HG03469 (cell line): ENCODE measurements around the gene VAMP5.
"Not testable (repeated sequence)": the region's sequence is repeated elsewhere in the genome, so short reads cannot be mapped to it uniquely, and the experiment has no call there.

Experiments
- ATAC-seq: cut with Tn5 transposase; IDR thresholded peaks from one replicate; pipeline ENCODE4 v1.9.1; 2021; ENCODE audit warnings: mild to moderate bottlenecking, moderate library complexity, moderate number of reproducible peaks; ENCODE audit not compliant: unreplicated experiment

Gene VAMP5

DNA sequence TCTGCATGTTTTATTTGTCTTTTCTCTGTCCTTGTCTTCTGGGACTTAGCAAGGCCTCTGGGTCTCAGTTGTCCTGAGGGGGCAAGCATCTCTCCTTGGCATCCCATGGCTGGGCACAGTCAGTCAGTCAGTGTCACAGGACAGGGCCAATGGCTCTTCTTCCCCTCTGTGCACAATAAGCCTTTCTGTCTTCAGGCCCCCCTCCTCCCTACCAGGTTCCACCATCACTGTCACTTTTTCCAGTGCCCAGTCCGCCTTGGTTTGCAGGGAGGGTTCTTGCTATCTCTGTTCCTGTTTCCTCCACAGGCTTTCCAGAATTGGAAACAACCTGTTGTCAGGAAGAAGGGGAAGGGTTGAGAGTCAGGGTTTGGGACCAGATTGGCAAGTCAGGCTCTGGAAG lies 1.7 kb upstream of the VAMP5 start:
- no peak for ATAC-seq

DNA sequence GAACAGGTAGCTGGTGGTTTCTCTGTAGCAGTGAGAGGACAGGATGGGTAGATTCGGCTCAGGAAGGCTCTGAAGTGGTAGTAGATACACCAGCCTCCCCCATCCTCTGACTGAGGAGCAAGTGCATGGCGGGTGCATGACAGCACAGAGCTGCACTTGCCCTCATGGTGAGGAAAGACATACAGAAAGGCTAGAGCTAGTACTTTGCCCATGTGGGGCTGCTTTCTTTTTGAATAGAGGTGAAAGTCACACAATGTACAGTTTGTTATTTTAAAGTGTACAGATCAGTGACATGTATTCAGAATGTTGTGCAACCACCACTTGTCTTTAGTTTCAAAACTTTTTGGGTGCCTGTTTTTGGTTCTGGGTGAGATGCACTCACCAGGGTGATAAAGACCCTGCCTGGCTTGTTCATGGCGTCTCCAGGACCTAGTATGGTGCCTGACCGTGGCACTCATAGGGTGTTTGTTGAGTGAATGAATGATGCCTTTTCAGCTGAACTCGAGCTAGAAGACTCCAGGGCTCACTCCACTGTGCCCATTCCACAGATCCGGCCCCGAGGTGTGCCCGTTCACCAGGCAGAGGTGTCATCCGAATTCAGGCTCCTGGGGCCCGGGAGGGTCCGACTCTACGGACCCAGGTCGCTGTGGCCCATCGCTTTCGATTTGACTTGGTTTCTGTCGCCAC lies 421 bp upstream of the VAMP5 start:
- no peak for ATAC-seq

DNA sequence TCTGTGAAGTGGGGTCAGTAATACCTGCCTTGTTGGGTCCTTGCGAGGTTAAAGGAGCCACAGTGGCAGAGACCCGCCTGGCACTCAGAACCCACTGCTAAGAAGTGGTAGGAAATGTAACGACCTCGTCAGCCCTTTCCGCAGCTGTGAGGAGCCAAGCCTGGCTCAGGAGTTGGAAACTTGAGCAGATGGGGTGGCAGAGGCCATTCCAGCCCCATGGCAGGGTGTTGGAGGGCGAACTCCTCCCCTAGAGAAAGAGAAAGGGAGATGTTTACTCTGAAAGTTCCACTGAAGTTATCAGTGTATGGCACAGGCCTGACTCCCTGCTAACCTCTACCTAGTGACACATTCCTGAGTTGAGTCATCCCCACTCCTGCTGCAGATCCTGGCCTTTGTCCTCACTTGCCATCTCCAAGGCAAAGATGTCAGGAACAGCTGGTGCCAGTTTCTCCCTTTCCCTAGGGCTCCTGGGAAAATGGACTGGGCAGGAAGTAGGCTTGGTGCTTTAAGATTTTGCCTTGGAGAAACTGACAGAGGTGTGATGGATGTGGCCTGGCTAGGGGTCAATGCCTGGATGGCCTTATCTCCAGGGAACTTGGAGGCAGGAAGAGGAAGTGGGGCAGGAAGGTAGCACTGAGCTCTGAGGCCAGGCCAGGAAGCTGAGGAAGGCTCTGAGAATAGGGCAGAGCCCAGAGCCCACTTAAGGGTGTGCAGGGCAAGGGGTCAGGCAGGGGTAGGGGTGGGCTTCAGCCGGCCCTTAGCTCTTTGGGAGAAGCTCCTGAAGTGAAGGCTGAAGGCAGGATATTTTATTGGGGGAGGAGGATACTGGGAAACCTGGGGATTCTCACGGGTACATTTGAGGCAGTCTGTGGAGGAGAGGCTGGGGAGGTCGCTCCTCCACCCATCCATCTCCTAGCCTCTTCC lies 888 bp downstream of the VAMP5 start:
- ATAC-seq, result no peak

DNA sequence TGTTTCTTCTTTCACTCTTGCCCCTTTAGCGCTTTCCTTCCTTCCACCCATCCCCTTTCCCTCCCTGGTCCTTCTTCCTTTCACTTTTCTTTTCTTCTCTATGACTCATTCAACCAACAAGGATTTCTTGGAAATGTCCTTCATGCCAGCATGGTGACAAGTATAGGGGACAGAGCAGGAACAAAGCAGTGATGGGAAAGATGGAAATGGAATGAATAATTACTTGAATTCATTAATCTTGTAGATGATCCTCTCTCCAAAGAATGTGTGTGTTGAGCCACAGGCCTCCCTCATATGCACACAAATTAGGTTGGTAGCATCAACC lies 1.5 kb downstream of the VAMP5 start:
- no peak for ATAC-seq

DNA sequence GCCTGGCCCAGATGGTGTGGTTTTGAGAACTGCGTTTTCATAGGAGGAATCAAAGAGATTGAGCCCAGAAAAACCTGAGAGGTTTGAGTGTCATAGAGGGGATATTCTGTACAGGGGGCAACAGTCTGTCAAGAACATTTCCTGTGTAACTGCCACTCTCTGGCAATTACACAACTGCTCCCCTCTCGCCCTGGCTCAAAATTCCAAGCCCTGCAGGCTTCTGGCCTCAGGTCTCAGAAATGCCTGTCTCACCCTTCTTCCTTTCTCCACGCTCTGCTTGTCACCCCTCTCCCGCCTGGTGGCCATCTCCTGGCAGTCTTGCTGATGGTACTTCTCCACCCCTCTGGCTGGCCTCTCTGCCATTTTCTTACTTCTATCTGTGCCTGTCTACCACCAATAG lies 4.0 kb downstream of the VAMP5 start:
- ATAC-seq, result no peak

DNA sequence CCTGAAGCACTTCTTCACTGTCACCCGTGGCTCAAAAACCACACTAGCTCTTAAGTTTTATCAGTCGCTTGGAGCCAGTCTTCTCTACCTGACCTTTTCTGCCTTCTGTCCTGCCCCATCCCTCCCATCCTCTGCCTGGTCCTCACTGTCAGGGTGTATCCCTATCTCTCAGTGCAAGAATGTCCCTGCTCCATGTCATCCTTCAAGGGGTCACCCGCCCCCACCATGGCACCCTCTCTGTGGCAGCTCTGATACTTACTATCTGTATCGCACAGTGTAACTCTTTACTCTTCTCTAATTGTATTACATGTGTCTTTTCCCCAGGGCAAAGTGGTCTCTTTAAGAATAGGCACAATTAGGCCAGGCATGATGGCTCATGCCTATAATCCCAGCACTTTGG lies 4.4 kb downstream of the VAMP5 start:
- no peak for ATAC-seq

DNA sequence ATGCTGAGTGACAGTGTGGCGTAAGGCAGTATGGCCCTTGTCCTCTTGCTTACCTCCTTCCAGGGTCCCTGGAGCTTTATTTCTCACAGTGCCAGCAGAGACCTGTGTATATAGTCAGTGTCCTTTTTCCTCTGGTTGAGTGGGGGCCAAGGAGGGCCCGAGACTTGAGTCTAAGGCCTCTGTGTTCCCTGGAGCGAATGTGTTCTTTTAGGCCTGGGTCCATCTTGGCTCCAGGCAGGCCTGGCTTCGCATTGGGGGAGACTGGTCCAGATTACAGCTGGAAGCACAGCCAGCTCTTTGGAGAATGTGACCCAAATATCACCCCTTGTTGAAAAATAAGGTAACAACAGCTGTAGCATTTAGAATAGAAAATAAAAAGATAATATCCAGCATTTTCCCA lies 5.0 kb downstream of the VAMP5 start:
- no peak for ATAC-seq

DNA sequence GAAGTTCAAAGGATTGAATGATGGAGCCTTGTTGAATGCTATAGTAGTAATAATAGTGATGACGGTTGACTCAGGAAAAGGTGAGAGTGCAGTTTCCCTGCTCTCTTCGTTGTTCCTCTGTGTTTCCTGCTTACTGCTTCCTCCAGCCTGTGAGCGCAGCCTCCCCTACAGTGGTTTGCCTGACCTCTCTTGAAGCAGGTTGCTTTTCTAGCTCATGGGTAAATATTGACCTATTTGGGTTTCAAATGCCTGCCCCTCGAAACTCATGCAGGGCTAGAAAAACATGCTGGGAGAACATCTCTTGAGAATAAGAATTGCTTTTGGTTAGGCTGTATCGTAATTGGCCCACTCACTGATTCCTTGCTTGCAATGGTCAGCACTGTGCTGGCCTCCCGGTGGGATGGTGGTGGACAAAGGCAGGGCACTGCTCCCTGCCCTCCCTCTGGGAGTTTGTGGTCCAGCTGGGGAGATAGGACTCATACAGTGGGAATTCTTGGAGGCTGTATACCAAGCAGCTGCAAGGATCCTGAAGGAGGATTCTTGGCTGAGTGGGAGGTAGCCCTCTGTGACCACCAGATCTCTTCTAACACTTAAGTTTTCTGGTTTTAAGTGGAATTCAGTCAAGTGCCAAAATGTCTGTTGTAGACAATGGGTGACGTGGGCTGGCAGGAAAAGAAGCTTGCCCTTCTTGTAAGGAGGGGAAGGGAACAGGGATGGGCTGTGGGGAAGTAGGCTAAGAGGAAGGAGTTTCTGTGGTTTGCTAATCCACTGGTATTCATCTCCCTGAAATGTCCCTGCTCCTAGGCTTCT lies 6.0 kb downstream of the VAMP5 start:
- no peak for ATAC-seq

DNA sequence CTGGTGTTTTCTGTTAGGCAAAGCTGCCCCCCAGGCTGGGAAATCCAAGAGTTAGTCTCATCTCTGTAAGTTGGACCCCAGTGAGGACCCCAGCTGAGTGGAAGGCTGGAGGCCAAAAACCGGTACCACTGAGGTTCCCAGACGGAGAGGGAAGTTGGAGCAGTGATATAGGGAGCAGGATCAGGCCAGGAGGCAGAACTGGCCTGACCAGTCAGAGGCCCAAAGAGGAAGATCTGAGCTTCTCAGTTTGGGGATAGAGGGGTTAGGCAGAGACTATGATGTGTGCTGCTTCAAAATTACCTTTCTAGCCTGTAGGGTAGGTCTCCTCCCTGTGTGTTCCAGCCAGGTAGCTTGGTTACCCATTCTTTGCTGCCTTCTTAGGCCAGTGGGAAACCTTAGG lies 6.7 kb downstream of the VAMP5 start:
- ATAC-seq, result no peak

DNA sequence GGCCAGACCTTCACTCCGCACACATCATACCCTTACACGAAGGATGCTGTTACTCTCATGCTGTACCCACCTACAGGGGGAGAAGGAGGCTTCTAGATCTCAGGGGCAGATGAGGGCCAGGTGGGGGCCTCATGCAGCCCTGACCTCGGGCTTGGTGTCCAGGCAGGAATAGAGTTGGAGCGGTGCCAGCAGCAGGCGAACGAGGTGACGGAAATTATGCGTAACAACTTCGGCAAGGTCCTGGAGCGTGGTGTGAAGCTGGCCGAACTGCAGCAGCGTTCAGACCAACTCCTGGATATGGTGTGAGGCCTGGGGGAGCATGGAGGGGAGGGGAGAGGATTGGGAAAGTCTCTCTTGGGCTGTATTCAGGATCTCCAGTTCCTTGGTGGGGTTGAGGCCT lies 7.3 kb downstream of the VAMP5 start:
- ATAC-seq, result no peak

DNA sequence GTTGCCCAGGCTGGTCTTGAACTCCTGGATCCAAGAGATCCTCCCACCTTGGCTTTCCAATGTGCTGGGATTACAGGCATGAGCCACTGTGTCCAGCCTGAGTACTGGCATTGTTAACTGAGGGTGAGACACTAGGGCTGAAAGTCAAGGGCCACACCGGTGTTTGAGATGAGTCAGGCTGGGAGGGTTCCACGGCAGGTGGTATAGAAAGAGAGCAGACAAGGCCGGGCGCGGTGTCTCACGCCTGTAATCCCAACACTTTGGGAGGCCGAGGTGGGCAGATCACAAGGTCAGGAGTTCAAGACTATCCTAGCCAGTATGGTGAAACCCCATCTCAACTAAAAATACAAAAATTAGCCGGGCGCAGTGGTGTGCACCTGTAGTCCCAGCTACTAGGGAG lies 8.1 kb downstream of the VAMP5 start:
- not testable (repeated sequence) for ATAC-seq

DNA sequence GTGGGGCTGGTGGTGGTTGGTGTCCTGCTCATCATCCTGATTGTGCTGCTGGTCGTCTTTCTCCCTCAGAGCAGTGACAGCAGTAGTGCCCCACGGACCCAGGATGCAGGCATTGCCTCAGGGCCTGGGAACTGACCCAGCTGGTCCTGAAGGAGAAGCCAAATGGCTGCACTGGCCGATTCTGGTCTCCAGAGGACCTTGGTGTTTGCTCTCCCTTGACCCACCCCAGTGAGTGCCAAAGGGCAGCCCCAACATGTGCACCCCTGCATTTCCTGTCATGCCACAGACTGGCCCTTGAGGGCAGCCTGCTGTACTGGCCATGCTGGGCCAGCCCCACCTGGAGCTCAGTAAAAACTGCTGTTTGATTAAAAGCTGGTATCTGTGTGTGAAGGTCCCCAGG lies 8.8 kb downstream of the VAMP5 start:
- no peak for ATAC-seq

DNA sequence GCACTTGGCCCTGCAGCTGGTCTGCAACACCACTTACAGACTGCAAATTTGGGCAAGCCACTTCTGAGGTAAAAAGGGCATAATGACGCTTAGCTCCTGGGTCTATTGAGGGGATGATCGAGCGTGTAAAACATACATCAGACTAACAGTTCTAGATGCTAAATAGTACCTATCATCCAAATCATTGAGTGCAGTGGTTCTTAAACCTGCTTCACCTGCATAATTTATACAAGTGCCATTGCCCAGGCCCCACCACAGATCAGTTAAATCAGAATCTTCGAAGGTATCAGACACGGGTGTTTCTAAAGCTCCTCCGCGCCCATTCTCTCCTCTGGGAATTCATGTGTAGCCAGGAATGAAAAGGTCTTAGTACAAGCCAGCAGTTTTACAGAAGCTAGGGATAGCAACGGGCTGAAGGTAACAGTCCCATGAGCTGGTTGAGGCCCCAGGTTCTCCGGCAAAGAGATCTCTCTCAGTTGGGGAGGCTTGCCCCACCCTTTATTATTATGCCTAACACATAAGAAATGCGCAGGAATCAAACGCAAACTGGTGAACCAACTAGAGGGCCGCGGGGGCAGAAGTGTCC lies 10.6 kb downstream of the VAMP5 start:
- ATAC-seq, result no peak

DNA sequence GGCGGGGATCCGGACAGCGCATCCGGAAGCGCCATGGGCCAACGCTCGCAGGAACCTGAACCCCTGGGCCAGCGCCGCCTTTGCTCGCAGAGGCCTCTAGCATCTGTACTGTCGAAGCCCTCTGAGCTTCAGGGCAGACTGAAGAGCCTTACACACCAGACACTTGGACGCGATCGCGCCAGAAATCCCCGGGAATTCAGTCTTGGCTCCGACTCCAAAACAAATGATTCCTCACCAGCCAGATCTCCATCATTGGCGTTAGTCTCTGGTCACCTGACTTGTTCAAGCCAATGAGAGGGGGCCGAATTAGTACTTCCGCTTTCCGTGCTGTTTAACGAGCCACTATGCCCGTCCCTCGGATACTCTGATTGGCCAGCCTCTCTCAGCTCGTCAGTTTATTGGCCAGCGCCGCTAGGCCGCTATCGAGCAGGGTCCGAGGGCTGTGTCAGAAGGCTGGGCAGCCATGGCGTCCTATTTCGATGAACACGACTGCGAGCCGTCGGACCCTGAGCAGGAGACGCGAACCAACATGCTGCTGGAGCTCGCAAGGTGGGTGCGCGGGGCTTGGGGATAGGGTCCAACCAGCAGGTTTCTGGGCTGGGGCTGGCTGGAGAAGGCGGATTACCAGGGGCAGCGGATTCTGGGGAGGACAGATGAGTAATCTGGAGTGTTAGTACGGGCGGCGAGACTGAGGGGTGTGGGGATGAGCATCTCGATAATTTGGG lies 11.2 kb downstream of the VAMP5 start, which contains the start of gene RNF181:
TSS of gene RNF181 (plus strand) at position 445 of the 725 bp plus-strand sequence. CDS start at position 464, 19 bp downstream.
- ATAC-seq, result peak; percentile 97

DNA sequence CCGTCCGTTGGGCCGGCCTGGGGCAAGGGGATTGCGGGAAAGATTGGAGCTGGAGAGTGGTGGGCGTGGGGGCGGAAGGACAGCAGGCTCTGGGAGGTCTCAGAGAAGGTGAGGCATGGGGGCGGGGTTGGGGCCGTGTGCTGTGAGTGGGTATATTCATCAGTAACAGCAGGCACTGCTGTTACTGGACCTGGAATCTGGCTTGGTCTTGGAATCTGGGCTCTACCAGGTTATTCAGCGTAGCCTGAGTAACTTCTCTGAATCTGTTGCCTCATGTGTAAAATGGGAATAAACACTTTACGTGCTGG lies 11.7 kb downstream of the VAMP5 start:
- ATAC-seq, result no peak

DNA sequence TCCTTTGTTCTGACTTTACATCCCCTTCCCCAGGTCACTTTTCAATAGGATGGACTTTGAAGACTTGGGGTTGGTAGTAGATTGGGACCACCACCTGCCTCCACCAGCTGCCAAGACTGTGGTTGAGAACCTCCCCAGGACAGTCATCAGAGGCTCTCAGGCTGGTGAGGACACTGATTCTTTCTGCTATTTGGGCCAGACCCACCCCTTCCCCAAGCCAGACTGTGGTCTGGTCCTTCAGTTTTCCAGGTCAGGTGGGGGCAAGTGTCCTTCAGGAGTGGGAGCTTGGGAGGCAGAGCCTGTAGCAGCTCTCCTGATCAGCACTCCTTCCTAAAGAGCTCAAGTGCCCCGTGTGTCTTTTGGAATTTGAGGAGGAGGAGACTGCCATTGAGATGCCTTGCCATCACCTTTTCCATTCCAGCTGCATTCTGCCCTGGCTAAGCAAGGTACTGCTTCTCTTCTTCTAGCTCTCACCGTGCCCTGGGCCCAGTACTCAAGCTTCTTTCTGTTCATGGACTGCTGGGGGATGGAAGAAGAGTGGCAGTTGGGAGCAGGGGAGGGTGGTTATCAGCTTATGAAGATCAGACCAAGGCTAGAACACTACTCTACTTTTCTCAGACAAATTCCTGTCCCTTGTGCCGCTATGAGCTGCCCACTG lies 12.4 kb downstream of the VAMP5 start:
- no peak for ATAC-seq

DNA sequence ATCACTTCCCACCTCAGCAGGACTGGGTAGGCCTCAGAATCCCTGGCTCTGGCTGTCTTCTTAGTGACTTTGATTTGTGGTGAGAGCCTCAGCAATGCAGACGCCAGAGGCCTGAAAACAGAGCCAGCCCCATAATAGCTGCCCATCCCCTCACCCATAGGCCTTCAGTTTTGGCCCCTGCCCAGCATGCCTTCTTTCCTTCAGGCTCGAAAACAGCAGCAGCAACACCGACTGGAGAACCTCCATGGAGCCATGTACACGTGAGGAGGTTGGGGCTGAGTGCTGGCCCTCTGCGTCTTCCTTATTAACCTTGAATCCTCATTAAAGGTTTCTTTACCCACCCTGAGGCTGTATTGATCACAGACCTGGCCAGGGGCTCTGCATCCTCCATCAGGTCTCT lies 13.0 kb downstream of the VAMP5 start:
- ATAC-seq, result no peak

DNA sequence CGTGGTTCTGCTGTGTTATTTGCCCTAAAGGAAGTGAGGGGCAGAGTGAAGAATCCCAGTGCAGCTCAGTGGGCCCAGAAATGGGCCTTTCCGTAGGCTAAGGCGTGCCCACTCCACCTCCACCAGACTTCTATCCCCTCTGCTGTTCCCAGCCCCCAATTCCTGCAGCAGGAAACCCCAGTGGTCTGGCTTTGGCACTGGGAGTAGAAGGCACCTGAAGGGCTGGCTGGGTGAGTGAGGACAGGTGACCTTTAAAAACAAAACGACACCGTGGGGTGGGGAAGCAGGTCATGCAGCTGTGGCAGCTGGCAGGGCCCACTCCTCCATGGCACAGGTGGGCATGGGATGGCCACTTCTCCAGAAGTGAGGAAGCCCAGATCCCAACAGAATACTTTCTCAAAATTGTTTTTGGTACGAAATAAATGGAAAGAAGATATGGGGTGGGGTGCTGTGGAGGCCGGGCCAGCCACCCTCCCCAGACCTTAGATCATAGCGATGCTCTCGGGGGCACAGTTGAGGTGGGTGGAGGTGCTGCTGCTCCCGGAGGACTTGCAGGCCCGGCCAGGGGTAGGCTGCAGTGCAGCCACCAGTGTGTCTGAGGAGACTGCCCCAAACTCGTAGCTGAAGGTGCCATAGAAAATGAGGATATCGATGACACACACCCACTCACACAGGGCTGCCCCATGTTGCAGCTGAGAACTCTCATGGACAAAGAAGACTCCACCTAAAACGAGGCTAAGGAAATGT lies 14.5 kb downstream of the VAMP5 start:
- no peak for ATAC-seq

DNA sequence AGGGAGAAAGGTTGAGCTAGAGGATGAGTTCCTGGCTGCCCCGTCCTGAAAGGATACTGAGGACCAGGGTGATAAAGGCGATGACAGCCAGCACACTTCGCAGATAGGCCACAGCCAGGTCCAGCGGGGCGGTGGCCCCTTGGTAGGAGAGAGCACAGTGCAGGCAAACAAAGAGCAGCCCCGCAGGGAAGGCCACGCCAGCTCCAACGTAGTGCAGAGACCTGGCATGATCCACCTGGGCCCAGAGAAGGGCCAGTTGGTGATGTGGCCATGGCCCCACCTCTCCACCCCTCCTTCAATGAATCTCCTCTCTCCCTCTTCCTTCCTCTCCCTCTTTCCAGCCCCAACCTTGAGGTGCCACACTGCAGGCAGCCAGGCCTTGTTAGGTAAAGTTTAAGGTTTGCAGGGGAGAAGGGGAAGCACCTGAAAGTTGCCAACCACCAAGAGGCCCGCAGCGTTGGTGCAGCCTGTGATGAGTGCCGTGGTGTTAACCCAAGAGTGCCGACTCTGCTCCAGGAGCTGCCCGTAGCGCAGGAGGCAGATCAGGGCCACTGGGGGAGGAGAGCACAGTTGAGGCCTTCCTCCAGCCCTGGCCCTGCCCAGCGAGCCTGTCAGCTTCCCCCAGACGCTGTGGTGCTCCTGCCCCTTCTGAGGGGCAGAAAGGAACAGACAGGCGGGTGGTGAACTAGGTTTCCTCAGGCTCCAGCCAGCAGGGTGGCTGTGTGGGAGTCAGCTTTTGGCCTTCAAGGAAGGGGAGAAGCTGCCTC lies 15.4 kb downstream of the VAMP5 start:
- no peak for ATAC-seq
